Right atrium auricular region (tissue), 2 donors: Measurements from ENCODE around the gene EOMES. TPM values are rescaled to one million over a fixed set of nuclear protein-coding genes. Genes with fewer than 3 reads are reported as not detected.

Experiments
- DNase-seq: peaks from one replicate; pipeline ENCODE4 v3.0.0-alpha.2; 2019; ENCODE audit warnings: low spot score
- H3K27ac ChIP-seq, 2 donors: fragments of 200-600 bp; sonication (generic); 1 replicate in 1 of 2; 2 replicates in 1 of 2; pipeline ENCODE4 v1.5.1; 2016 to 2019
- H3K27me3 ChIP-seq, 2 donors: fragments of 200-600 bp; sonication (generic); one replicate each; pipeline versions ENCODE4 v1.5.1 to v1.6.0; 2017 to 2019
- H3K36me3 ChIP-seq: fragments of 200-600 bp; sonication (generic); one replicate; pipeline ENCODE4 v1.5.1; 2016
- H3K4me1 ChIP-seq, 2 donors: fragments of 200-600 bp; sonication (generic); one replicate each; pipeline versions ENCODE4 v1.5.1 to v1.6.0; 2017 to 2019
- H3K4me3 ChIP-seq, 2 donors: fragments of 200-600 bp; sonication (generic); 1 replicate in 1 of 2; 2 replicates in 1 of 2; pipeline ENCODE4 v1.5.1; 2017 to 2019; ENCODE audit warnings: mild to moderate bottlenecking in 1 of 2, moderate library complexity in 1 of 2
- H3K9me3 ChIP-seq, 2 donors: fragments of 200-600 bp; sonication (generic); one replicate each; pipeline ENCODE4 v1.5.1; 2019
- CTCF ChIP-seq, 2 donors: fragments of 200-600 bp; sonication (generic); IDR thresholded peaks; one replicate each; pipeline ENCODE4 v1.5.1; 2019; ENCODE audit warnings: antibody characterized with exemption in 2 of 2
- total RNA-seq, 2 donors: library from RNA; depleted of rRNA; stranded (reverse); fragments of >200 nt; gene quantifications; one replicate each; pipeline ENCODE4 v1.1.0, GENCODE V29; 2016

Gene EOMES
- total RNA-seq, 2 donors from 2014 or later = 0.16 TPM; not detected in 1

GRCh38 chr3:27718459-27718858, 3.7 kb downstream of the EOMES start:
- no peak overlapping the region for H3K4me3 ChIP-seq
- peaks cover 0 to 47% of the 10 kb centered on the region in 2 donors for H3K4me1 ChIP-seq
- H3K9me3 ChIP-seq = no peaks in the 10 kb centered on the region
- no peaks in the 10 kb centered on the region for H3K36me3 ChIP-seq
- no peak for DNase-seq
- peaks cover 27 to 37% of the 10 kb centered on the region in 2 donors for H3K27me3 ChIP-seq
- no peak overlapping the region for H3K27ac ChIP-seq
- TF ChIP-seq CTCF (IDR thresholded peaks at IDR 0.05) = no peak

GRCh38 chr3:27717200-27717852, 4.8 kb downstream of the EOMES start:
- H3K4me3 ChIP-seq = no peak overlapping the region
- no peak overlapping the region for H3K27ac ChIP-seq
- H3K27me3 ChIP-seq = peaks cover 24 to 34% of the 10 kb centered on the region in 2 donors
- no peak for TF ChIP-seq CTCF (IDR thresholded peaks at IDR 0.05)
- peaks cover 0 to 45% of the 10 kb centered on the region in 2 donors for H3K4me1 ChIP-seq
- no peaks in the 10 kb centered on the region for H3K36me3 ChIP-seq
- no peak for DNase-seq
- H3K9me3 ChIP-seq = no peaks in the 10 kb centered on the region

- no peak for TF ChIP-seq CTCF (IDR thresholded peaks at IDR 0.05)
- Histone ChIP-seq H3K27ac (no peak overlapping the region), H3K4me3 (no peak overlapping the region)
These were observed 5.8 kb downstream of the EOMES start for GRCh38 chr3:27716309-27716708.

GRCh38 chr3:27715863-27716262, 6.3 kb downstream of the EOMES start:
- no peaks in the 10 kb centered on the region for H3K36me3 ChIP-seq
- DNase-seq = no peak
- H3K27me3 ChIP-seq = peaks cover 10 to 27% of the 10 kb centered on the region in 2 donors
- H3K27ac ChIP-seq = no peak overlapping the region
- H3K4me3 ChIP-seq = no peak overlapping the region
- no peak for TF ChIP-seq CTCF (IDR thresholded peaks at IDR 0.05)
- H3K4me1 ChIP-seq = peaks cover 0 to 32% of the 10 kb centered on the region in 2 donors
- no peaks in the 10 kb centered on the region for H3K9me3 ChIP-seq

More at GRCh38 chr3:27716309-27716708, 5.8 kb downstream of the EOMES start:
- peaks cover 14 to 31% of the 10 kb centered on the region in 2 donors for H3K27me3 ChIP-seq
- H3K4me1 ChIP-seq = peaks cover 0 to 36% of the 10 kb centered on the region in 2 donors
- no peaks in the 10 kb centered on the region for H3K36me3 ChIP-seq
- DNase-seq = no peak
- no peaks in the 10 kb centered on the region for H3K9me3 ChIP-seq

GRCh38 chr3:27715454-27715806, 6.7 kb downstream of the EOMES start:
- DNase-seq = no peak
- H3K27ac ChIP-seq = no peak overlapping the region
- peaks cover 0 to 29% of the 10 kb centered on the region in 2 donors for H3K4me1 ChIP-seq
- no peak for TF ChIP-seq CTCF (IDR thresholded peaks at IDR 0.05)
- peaks cover 8 to 25% of the 10 kb centered on the region in 2 donors for H3K27me3 ChIP-seq
- H3K4me3 ChIP-seq = peak overlapping the region in 1 of 2 donors; percentile 27
- no peaks in the 10 kb centered on the region for H3K36me3 ChIP-seq
- no peaks in the 10 kb centered on the region for H3K9me3 ChIP-seq
